Peyer's patch (tissue), 4 donors: ENCODE measurements around the gene WRAP73.

Source experiments
- CTCF ChIP-seq, 6 experiments: fragments of 450-650 bp in 4 of 6; fragments of 200-600 bp in 2 of 6; sonication (generic) in 1 of 6; IDR thresholded peaks; one replicate each; pipeline ENCODE4 v1.5.1; 2017 to 2019; ENCODE audit warnings: antibody characterized with exemption in 6 of 6, mild to moderate bottlenecking in 3 of 6, moderate library complexity in 1 of 6
- POLR2A ChIP-seq, 2 donors: fragments of 450-650 bp; IDR thresholded peaks; one replicate each; pipeline ENCODE4 v1.5.1; 2017; ENCODE audit warnings: antibody characterized with exemption in 2 of 2, mild to moderate bottlenecking in 2 of 2, moderate library complexity in 2 of 2

DNA sequence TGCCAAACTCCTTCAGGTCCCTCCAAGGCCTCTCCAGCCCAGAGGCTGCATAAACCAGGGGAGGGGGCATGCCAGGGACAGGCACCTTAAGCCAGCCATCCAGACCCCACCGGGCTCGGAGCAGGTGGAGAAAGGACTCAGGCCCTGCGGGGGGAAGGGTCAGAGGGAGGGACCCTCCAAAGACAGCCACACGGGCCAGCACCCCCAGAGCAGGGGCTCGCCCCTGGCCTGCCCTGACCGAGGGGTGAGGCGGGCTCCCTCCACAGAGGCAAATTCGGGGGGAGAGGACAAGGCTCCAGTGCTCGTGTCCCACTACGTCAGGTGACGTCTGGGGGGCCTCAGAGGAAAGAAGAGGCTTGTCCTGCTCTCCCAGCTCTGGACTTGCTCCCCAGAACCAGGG, 46.7 kb downstream of the WRAP73 start:
- TF ChIP-seq POLR2A (IDR thresholded peaks at IDR 0.05) (no peak), CTCF (IDR thresholded peaks at IDR 0.05) (no peak)
